KMS-11 (cell line): ENCODE measurements around the gene EGR1.
"Not testable (repeated sequence)": the region's sequence is repeated elsewhere in the genome, so short reads cannot be mapped to it uniquely, and the experiment has no call there.

Source experiments
- H2AFZ ChIP-seq: fragments of 200-600 bp; sonication (generic); 2 replicates; pipeline ENCODE4 v1.6.1; 2016; ENCODE audit warnings: antibody characterized with exemption, mixed run types, low read depth
- H3K27ac ChIP-seq: fragments of 200-600 bp; sonication (generic); 2 replicates; pipeline ENCODE4 v1.6.1; 2016; ENCODE audit warnings: mild to moderate bottlenecking, mixed run types
- H3K27me3 ChIP-seq: fragments of 200-600 bp; sonication (generic); 2 replicates; pipeline ENCODE4 v1.6.1; 2017; ENCODE audit warnings: mild to moderate bottlenecking, low read depth, mixed run types, moderate library complexity; ENCODE audit not compliant: insufficient read depth
- H3K36me3 ChIP-seq: fragments of 200-600 bp; sonication (generic); 2 replicates; pipeline ENCODE4 v1.6.1; 2017; ENCODE audit warnings: mild to moderate bottlenecking, mixed run types; ENCODE audit not compliant: insufficient read depth
- H3K4me1 ChIP-seq: fragments of 200-600 bp; sonication (generic); 2 replicates; pipeline ENCODE4 v1.6.1; 2016; ENCODE audit warnings: mild to moderate bottlenecking, low read depth, mixed run types; ENCODE audit not compliant: poor library complexity, severe bottlenecking
- H3K4me2 ChIP-seq: fragments of 200-600 bp; sonication (generic); 2 replicates; pipeline ENCODE4 v1.7.0; 2016; ENCODE audit warnings: mild to moderate bottlenecking, mixed run types
- H3K4me3 ChIP-seq: fragments of 200-600 bp; sonication (generic); IDR thresholded peaks from 2 replicates; pipeline ENCODE4 v1.6.1; 2017; ENCODE audit warnings: low read depth, low read length, mixed read lengths; ENCODE audit not compliant: insufficient read depth
- H3K79me2 ChIP-seq: fragments of 200-600 bp; sonication (generic); 2 replicates; pipeline ENCODE4 v1.6.1; 2016; ENCODE audit warnings: low read depth, mixed run types; ENCODE audit not compliant: insufficient read depth
- H3K9ac ChIP-seq: fragments of 200-600 bp; sonication (generic); 2 replicates; pipeline ENCODE4 v1.6.1; 2016; ENCODE audit warnings: mild to moderate bottlenecking, mixed run types
- H4K20me1 ChIP-seq: fragments of 200-600 bp; sonication (generic); 2 replicates; pipeline ENCODE4 v1.6.1; 2016; ENCODE audit warnings: mild to moderate bottlenecking, mixed run types; ENCODE audit not compliant: insufficient read depth
- TF ChIP-seq, protein P1 (sequence below): fragments of 200-600 bp; sonication (generic); conservative IDR thresholded peaks from 2 replicates; pipeline ENCODE4 v1.6.1; 2017; ENCODE audit warnings: low read depth, mild to moderate bottlenecking, antibody characterized with exemption, low read length, moderate library complexity, mixed read lengths

EGR1 gene

DNA sequence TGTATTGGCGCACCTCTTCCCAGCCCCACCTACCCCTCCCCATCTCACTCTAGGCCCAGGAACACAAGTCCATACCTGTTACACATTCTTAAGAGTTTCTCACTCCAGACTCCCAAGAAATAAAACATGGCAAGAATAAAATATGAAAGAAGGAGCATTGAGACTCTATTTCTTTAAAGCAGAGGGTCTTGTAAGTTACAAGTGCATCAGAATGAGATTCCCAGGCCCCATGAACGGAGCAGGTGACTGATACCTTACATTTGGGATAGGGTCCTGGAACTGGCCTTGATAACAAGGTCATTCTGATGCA is 5.7 kb downstream of the EGR1 start:
- Histone ChIP-seq H3K9ac (no peak overlapping the region), H2AFZ (no peak overlapping the region), H3K79me2 (no peaks in the 10 kb centered on the region), H3K36me3 (no peaks in the 10 kb centered on the region), H3K4me2 (no peak overlapping the region), H3K27me3 (0 out of 2 replicates have a peak, but pooled peaks cover 3% of the 10 kb centered on the region), H3K27ac (no peak overlapping the region), H3K4me1 (no peaks in the 10 kb centered on the region), H3K4me3 (no peak overlapping the region), H4K20me1 (no peaks in the 10 kb centered on the region)
- TF ChIP-seq, protein P1, sequence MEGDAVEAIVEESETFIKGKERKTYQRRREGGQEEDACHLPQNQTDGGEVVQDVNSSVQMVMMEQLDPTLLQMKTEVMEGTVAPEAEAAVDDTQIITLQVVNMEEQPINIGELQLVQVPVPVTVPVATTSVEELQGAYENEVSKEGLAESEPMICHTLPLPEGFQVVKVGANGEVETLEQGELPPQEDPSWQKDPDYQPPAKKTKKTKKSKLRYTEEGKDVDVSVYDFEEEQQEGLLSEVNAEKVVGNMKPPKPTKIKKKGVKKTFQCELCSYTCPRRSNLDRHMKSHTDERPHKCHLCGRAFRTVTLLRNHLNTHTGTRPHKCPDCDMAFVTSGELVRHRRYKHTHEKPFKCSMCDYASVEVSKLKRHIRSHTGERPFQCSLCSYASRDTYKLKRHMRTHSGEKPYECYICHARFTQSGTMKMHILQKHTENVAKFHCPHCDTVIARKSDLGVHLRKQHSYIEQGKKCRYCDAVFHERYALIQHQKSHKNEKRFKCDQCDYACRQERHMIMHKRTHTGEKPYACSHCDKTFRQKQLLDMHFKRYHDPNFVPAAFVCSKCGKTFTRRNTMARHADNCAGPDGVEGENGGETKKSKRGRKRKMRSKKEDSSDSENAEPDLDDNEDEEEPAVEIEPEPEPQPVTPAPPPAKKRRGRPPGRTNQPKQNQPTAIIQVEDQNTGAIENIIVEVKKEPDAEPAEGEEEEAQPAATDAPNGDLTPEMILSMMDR = no peak

DNA sequence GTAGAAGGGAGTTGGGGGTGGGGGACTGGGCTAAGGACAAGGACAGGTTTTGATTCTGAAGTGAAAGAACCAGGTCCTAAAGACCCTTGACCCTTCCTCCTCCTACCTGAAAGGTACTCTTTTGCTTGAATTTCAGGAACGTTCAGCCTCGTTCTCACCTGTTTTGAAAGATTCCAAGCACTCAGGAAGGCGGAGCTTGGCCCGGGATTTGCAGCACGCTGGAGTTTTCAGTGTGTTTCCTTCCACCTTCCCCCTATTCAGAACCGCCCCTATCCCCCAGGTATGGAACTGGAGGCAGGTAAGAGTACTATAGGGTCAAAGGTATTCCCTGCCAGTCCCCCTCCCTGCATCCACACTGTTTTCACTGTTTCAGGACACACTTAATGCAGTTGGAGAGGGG is 7.1 kb downstream of the EGR1 start:
- 0 out of 2 replicates have a peak, but pooled peaks cover 3% of the 10 kb centered on the region for H3K27me3 ChIP-seq
- no peaks in the 10 kb centered on the region for H3K79me2 ChIP-seq
- H3K4me2 ChIP-seq = no peak overlapping the region
- no peak overlapping the region for H3K27ac ChIP-seq
- no peak overlapping the region for H3K4me3 ChIP-seq
- no peaks in the 10 kb centered on the region for H3K4me1 ChIP-seq
- H2AFZ ChIP-seq = no peak overlapping the region
- H4K20me1 ChIP-seq = no peaks in the 10 kb centered on the region
- TF ChIP-seq, protein P1 = no peak
- H3K36me3 ChIP-seq = no peaks in the 10 kb centered on the region
- no peak overlapping the region for H3K9ac ChIP-seq

- not testable (repeated sequence) for H3K4me3 ChIP-seq, H3K27ac ChIP-seq, H2AFZ ChIP-seq, H3K9ac ChIP-seq, H3K4me2 ChIP-seq, H3K36me3 ChIP-seq, H3K79me2 ChIP-seq, H3K27me3 ChIP-seq, H4K20me1 ChIP-seq, H3K4me1 ChIP-seq
Measured at GRCh38 chr5:138473151-138473550, 7.9 kb downstream of the EGR1 start.

DNA sequence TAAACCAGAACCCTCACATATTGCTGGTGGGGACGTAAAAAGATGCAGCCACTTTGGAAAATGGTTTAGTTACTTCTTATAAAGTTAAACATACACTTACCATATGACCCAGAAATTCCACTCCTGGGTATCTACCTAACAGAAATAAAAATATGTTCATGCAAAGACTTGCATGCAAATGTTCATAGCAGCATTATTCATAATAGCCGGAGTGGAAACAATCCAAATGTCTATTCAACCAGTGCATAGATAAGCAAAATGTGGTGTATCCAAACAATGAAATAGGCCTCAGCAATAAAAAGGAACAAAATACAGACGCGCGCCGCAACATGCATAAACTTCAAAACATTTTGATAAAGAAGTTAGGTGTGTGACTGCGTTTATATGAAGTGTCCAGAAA is 11.6 kb downstream of the EGR1 start:
- H3K79me2 ChIP-seq = no peaks in the 10 kb centered on the region
- no peaks in the 10 kb centered on the region for H4K20me1 ChIP-seq
- no peak overlapping the region for H3K4me3 ChIP-seq
- H2AFZ ChIP-seq = no peak overlapping the region
- no peaks in the 10 kb centered on the region for H3K36me3 ChIP-seq
- H3K27me3 ChIP-seq = no peaks in the 10 kb centered on the region
- H3K9ac ChIP-seq = no peak overlapping the region
- TF ChIP-seq, protein P1 = no peak
- no peak overlapping the region for H3K4me2 ChIP-seq
- no peaks in the 10 kb centered on the region for H3K4me1 ChIP-seq
- no peak overlapping the region for H3K27ac ChIP-seq

- Histone ChIP-seq H3K9ac (no peak overlapping the region), H3K4me1 (no peaks in the 10 kb centered on the region), H4K20me1 (no peaks in the 10 kb centered on the region), H3K27ac (no peak overlapping the region), H2AFZ (no peak overlapping the region), H3K4me2 (no peak overlapping the region), H3K4me3 (no peak overlapping the region), H3K79me2 (no peaks in the 10 kb centered on the region), H3K27me3 (no peaks in the 10 kb centered on the region), H3K36me3 (no peaks in the 10 kb centered on the region)
- TF ChIP-seq, protein P1 = no peak
Measured at GRCh38 chr5:138482638-138483037, 17.4 kb downstream of the EGR1 start.
